Measurements from ENCODE around the gene PLXNB3.
A peak's percentile ranks its signal among the peaks of the same experiment; 100 is the strongest.
"Not testable (repeated sequence)": the region's sequence is repeated elsewhere in the genome, so short reads cannot be mapped to it uniquely, and the experiment has no call there.

Gene PLXNB3

GRCh38 chrX:153816831-153817690 is 53.0 kb downstream of the PLXNB3 start:
- ATAC-seq (peak; percentile 34), DNase-seq (peak; percentile 25)

GRCh38 chrX:153818064-153818463 is 54.0 kb downstream of the PLXNB3 start:
- not testable (repeated sequence) for DNase-seq, ATAC-seq

GRCh38 chrX:153818571-153819383 is 54.7 kb downstream of the PLXNB3 start:
- peak; percentile 59 for DNase-seq
- peak; percentile 66 for ATAC-seq

GRCh38 chrX:153819384-153820040 is 55.5 kb downstream of the PLXNB3 start:
- ATAC-seq (no peak), DNase-seq (no peak)

GRCh38 chrX:153820601-153821000 is 56.6 kb downstream of the PLXNB3 start:
- ATAC-seq (no peak), DNase-seq (no peak)

GRCh38 chrX:153821066-153821465 is 57.0 kb downstream of the PLXNB3 start:
- DNase-seq (no peak), ATAC-seq (no peak)

GRCh38 chrX:153824348-153824747 is 60.3 kb downstream of the PLXNB3 start:
- no peak for ATAC-seq
- DNase-seq, result no peak

- DNase-seq, result no peak
- ATAC-seq, result no peak
Observed at GRCh38 chrX:153825042-153825441, 61.0 kb downstream of the PLXNB3 start.

All from stimulated activated naive CD8-positive, alpha-beta T cell treated with anti-CD3 and anti-CD28 coated beads, Interleukin-15, Interleukin-2, amounts not matched to agents 100 U/mL and 50 U/mL, for 24 hours (primary cell).